Measurements from ENCODE around the gene TP53I11.

- TF ChIP-seq POLR2A (IDR thresholded peaks at IDR 0.05) = no peak
- no peak for TF ChIP-seq CTCF (IDR thresholded peaks at IDR 0.05)
Observed at GRCh38 chr11:44960200-44960845, 9.6 kb upstream of the TP53I11 start.
